OCI-LY7 (cell line): ENCODE measurements around the gene VSIG4.

ENCODE experiments used
- EZH2phosphoT487 ChIP-seq: fragments of 200-600 bp; sonication (generic); IDR thresholded peaks from 2 replicates; pipeline ENCODE4 v1.6.1; 2018; ENCODE audit warnings: low read depth, borderline replicate concordance, mild to moderate bottlenecking, mixed run types, antibody characterized with exemption, low read length, moderate library complexity, mixed read lengths
- TF ChIP-seq, protein P1 (sequence below): fragments of 200-600 bp; sonication (generic); conservative IDR thresholded peaks from 2 replicates; pipeline ENCODE4 v1.5.1; 2014; ENCODE audit warnings: mild to moderate bottlenecking, antibody characterized with exemption, low read length, moderate library complexity, mixed read lengths

DNA sequence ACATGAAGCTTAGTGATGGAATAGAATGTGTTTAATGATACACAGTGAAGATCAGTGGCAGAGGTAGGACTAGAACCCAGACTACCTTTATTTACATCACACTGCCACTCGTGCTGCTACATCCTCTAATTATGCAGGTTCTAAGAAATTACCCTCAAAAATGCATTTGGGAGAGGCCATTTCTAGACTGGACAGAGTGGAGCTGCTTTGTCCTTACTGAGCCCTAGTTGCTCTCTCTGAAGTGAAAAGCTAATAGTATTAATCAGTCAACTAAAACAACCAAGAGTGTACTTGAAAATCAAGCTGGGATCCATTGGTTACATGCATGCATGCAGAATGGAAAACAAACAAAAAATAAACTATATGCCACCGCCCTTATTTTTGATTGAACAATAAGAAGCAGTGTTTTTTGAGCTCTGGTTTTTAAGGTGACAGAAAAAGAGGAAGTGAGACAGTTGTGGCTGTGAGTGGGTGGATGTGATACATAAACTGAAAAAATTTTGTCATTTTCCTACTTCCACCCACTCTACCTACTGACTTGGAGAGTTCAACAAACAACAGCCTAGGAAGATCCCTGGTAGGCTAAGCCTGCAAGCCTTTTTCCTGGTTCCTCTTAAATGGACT is 6.8 kb upstream of the VSIG4 start:
- TF ChIP-seq, protein P1, sequence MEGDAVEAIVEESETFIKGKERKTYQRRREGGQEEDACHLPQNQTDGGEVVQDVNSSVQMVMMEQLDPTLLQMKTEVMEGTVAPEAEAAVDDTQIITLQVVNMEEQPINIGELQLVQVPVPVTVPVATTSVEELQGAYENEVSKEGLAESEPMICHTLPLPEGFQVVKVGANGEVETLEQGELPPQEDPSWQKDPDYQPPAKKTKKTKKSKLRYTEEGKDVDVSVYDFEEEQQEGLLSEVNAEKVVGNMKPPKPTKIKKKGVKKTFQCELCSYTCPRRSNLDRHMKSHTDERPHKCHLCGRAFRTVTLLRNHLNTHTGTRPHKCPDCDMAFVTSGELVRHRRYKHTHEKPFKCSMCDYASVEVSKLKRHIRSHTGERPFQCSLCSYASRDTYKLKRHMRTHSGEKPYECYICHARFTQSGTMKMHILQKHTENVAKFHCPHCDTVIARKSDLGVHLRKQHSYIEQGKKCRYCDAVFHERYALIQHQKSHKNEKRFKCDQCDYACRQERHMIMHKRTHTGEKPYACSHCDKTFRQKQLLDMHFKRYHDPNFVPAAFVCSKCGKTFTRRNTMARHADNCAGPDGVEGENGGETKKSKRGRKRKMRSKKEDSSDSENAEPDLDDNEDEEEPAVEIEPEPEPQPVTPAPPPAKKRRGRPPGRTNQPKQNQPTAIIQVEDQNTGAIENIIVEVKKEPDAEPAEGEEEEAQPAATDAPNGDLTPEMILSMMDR: no peak
- TF ChIP-seq EZH2phosphoT487: no peak
